BJ (cell line): Measurements from ENCODE around the gene FITM1. TPM values are rescaled to one million over a fixed set of nuclear protein-coding genes. Genes with fewer than 3 reads are reported as not detected.

ENCODE experiments used
- CTCF ChIA-PET: fragments of 350-600 bp; formaldehyde crosslinking; extraction: SDS; loops from one replicate; lab custom pipeline; 2021; ENCODE audit warnings: antibody characterized with exemption, inconsistent platforms; lab: Yijun Ruan, JAX
- POLR2A ChIA-PET: fragments of 300-600 bp; sonication (Branson Sonifier 250); formaldehyde crosslinking; extraction: SDS; loops from one replicate; lab custom pipeline; 2021; ENCODE audit warnings: antibody characterized with exemption; lab: Charles Lee
- DNase-seq: peaks from one replicate; pipeline ENCODE4 v3.0.0-alpha.2; 2011; ENCODE audit warnings: low read depth
- H3K27me3 ChIP-seq: 2 replicates; pipeline ENCODE4 v1.6.0; 2011; ENCODE audit warnings: low read length; ENCODE audit not compliant: control insufficient read depth, insufficient read depth
- H3K36me3 ChIP-seq: 2 replicates; pipeline ENCODE4 v1.5.1; 2011; ENCODE audit warnings: low read length; ENCODE audit not compliant: control insufficient read depth, insufficient read depth
- H3K4me3 ChIP-seq: 2 replicates; pipeline ENCODE4 v1.5.1; 2011; ENCODE audit warnings: low read depth, mild to moderate bottlenecking, control low read depth, low read length
- polyA plus RNA-seq: library from polyadenylated mRNA; depleted of rRNA; stranded (reverse); fragments of >200 nt; gene quantifications from 2 replicates; pipeline ENCODE4 v1.2.3, GENCODE V29; 2011
- TF ChIP-seq, protein P1 (sequence below): IDR thresholded peaks from 2 replicates; pipeline ENCODE4 v1.5.1; 2011; ENCODE audit warnings: low read depth, mild to moderate bottlenecking, control low read depth, inconsistent platforms, low read length, moderate library complexity; ENCODE audit not compliant: insufficient read depth

The FITM1 gene
- polyA plus RNA-seq, 1 experiment, result 0.10 TPM

- POLR2A ChIA-PET, result interaction anchor here (0.6 to 1.9 kb wide), 4 partner anchors 10 to 31 kb away, joined by 3 to 7 read pairs (median 6); partner anchors contain the start of genes DCAF11, NRL and PSME1
- no peaks in the 10 kb centered on the region for H3K27me3 ChIP-seq
- CTCF ChIA-PET, result interaction anchor here (1.1 to 3.8 kb wide), 7 partner anchors 15 to 163 kb away, joined by 3 to 39 read pairs (median 3); partner anchors contain the start of genes CARMIL3, CHMP4A and IRF9
- no peak for DNase-seq
- peak overlapping the region; percentile 59 for H3K4me3 ChIP-seq
- TF ChIP-seq, protein P1, sequence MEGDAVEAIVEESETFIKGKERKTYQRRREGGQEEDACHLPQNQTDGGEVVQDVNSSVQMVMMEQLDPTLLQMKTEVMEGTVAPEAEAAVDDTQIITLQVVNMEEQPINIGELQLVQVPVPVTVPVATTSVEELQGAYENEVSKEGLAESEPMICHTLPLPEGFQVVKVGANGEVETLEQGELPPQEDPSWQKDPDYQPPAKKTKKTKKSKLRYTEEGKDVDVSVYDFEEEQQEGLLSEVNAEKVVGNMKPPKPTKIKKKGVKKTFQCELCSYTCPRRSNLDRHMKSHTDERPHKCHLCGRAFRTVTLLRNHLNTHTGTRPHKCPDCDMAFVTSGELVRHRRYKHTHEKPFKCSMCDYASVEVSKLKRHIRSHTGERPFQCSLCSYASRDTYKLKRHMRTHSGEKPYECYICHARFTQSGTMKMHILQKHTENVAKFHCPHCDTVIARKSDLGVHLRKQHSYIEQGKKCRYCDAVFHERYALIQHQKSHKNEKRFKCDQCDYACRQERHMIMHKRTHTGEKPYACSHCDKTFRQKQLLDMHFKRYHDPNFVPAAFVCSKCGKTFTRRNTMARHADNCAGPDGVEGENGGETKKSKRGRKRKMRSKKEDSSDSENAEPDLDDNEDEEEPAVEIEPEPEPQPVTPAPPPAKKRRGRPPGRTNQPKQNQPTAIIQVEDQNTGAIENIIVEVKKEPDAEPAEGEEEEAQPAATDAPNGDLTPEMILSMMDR, result no peak
- H3K36me3 ChIP-seq, result peaks cover 17% of the 10 kb centered on the region
Measured at GRCh38 chr14:24145690-24146452, 15.4 kb downstream of the FITM1 start.

DNA sequence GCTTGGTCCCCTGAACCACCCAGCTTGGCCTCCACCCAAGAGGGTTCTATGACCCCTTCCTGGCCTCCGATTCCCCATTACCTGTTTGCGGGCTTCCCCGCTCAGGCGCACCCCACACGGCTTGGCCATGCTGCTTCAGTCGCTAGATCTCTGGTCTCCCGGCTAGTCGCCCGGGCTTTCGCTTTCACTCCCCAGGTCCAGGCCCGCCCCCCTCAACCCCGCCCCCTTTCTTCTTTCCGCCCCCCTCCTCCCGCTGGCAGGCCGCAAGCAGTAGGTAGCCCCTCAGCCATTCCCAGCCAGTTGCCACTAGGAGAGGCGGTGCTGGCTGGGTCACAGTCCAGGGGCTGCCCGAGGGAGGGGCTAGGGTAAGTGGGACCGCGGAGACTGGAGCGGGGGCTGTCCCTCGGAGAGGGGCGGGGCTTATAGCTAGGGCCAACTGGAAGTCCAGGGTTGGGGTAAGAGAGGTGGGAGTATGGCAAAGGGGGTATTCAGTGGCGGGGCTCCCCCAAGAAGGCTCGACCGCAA lies 16.1 kb downstream of the FITM1 start, which contains the start of gene PSME2:
TSS of gene PSME2 (minus strand) at position 158 of the 525 bp plus-strand sequence. CDS start at position 129, 29 bp downstream.
- peaks cover 24% of the 10 kb centered on the region for H3K36me3 ChIP-seq
- ChIA-PET POLR2A (interaction anchor here (0.8 to 1.9 kb wide), 4 partner anchors 10 to 32 kb away, joined by 3 to 6 read pairs (median 4); partner anchors contain the start of genes DCAF11, IRF9, NRL and PSME1), CTCF (interaction anchor here (0.6 to 3.8 kb wide), 9 partner anchors 15 to 201 kb away, joined by 3 to 39 read pairs (median 3); partner anchors contain the start of genes CARMIL3, CHMP4A, IRF9 and TINF2)
- peak within 1 kb of the TSS; percentile 59 for H3K4me3 ChIP-seq
- TF ChIP-seq, protein P1, result 0 out of 2 replicates have a peak, but pooled peaks have one; percentile 7
- H3K27me3 ChIP-seq, result no peaks in the 10 kb centered on the region
- DNase-seq, result peak; percentile 79

- Histone ChIP-seq H3K36me3 (peaks cover 28% of the 10 kb centered on the region), H3K27me3 (no peaks in the 10 kb centered on the region), H3K4me3 (peak within 1 kb of the TSS; percentile 59)
- DNase-seq, result peak; percentile 92
- ChIA-PET POLR2A (interaction anchor here (0.6 to 1.9 kb wide), 4 partner anchors 11 to 118 kb away, joined by 3 to 6 read pairs (median 5); partner anchors contain the start of genes DCAF11, IRF9, NRL and PSME1), CTCF (interaction anchor here (0.6 to 3.8 kb wide), 7 partner anchors 14 to 202 kb away, joined by 3 to 39 read pairs (median 3); partner anchors contain the start of genes CHMP4A, IRF9 and TINF2)
- TF ChIP-seq, protein P1, result no peak
Measured at GRCh38 chr14:24146978-24147760, 16.7 kb downstream of the FITM1 start, which contains the start of gene RNF31. Gene RNF31, plus strand, starts transcription at chr14:24147498. Its CDS starts 201 bp downstream, at chr14:24147699.

DNA sequence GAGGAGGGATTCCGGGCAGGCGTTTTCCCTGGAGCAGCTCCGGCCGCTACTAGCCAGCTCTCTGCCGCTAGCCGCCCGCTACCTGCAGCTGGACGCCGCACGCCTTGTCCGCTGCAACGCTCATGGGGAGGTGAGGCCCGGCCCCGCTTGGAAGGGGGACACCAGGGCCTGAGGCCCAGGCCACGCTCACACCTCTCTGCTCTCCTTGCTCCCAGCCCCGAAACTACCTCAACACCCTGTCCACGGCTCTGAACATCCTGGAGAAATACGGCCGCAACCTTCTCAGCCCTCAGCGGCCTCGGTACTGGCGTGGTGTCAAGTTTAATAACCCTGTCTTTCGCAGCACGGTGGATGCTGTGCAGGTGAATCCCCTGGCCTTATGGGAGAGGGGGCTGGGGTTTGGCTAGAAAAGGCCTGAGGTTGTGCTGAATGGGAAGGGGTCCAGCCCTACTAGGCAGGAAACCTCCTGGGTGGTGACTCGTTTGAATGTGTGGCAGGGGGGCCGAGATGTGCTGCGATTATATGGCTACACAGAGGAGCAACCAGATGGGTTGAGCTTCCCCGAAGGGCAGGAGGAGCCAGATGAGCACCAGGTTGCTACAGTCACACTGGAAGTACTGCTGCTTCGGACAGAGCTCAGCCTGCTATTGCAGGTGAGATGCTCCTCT lies 17.4 kb downstream of the FITM1 start:
- TF ChIP-seq, protein P1, result no peak
- Histone ChIP-seq H3K36me3 (peaks cover 29% of the 10 kb centered on the region), H3K27me3 (no peaks in the 10 kb centered on the region), H3K4me3 (peak overlapping the region; percentile 59)
- ChIA-PET POLR2A (no interaction called here), CTCF (interaction anchor here (1.4 to 3.8 kb wide), 3 partner anchors 13 to 94 kb away, joined by 4 to 39 read pairs (median 9); partner anchors contain the start of genes IRF9 and TINF2)
- DNase-seq, result no peak
